A673 (cell line): ENCODE results near the gene DGKA. TPM values are rescaled to one million over a fixed set of nuclear protein-coding genes. Genes with fewer than 3 reads are reported as not detected.

Experiments used
- BruUV-seq: library from RNA; stranded (reverse); fragments of 400-500 nt; replicated peaks from 2 replicates; lab custom pipeline; 2021; lab: Mats Ljungman, UMichigan
- CTCF ChIA-PET: fragments of 300-600 bp; sonication (Branson Sonifier 250); formaldehyde crosslinking; loops from one replicate; lab custom pipeline; 2022; ENCODE audit warnings: antibody characterized with exemption; lab: Charles Lee
- POLR2A ChIA-PET: fragments of 300-600 bp; sonication (Branson Sonifier 250); formaldehyde crosslinking; loops from one replicate; lab custom pipeline; 2022; ENCODE audit warnings: antibody characterized with exemption; ENCODE audit not compliant: low non-redundant PET; lab: Charles Lee
- DNase-seq: peaks from one replicate; pipeline ENCODE4 v3.0.0-alpha.2; 2015; ENCODE audit warnings: low spot score
- H3K27ac ChIP-seq: fragments of 200-600 bp; sonication (generic); 2 replicates; pipeline ENCODE4 v1.5.1; 2016; ENCODE audit warnings: mixed run types, low read depth, mild to moderate bottlenecking, mixed read lengths, antibody characterized with exemption, low read length; ENCODE audit not compliant: poor library complexity, severe bottlenecking
- H3K27me3 ChIP-seq: fragments of 200-600 bp; sonication (generic); replicated peaks from 2 replicates; pipeline ENCODE4 v1.6.1; 2017; ENCODE audit warnings: mixed run types, low read depth, mild to moderate bottlenecking, mixed read lengths, antibody characterized with exemption, low read length; ENCODE audit not compliant: insufficient read depth, poor library complexity
- H3K36me3 ChIP-seq: fragments of 200-600 bp; sonication (generic); 2 replicates; pipeline ENCODE4 v1.6.1; 2016; ENCODE audit warnings: mixed run types, mild to moderate bottlenecking, mixed read lengths, antibody characterized with exemption, low read length; ENCODE audit not compliant: insufficient read depth, poor library complexity, severe bottlenecking
- H3K4me1 ChIP-seq: fragments of 200-600 bp; sonication (generic); 2 replicates; pipeline ENCODE4 v1.6.1; 2017; ENCODE audit warnings: mixed run types, mild to moderate bottlenecking, mixed read lengths, antibody characterized with exemption, low read length; ENCODE audit not compliant: insufficient read depth, poor library complexity, severe bottlenecking
- H3K4me3 ChIP-seq: fragments of 200-600 bp; sonication (generic); 2 replicates; pipeline ENCODE4 v1.5.1; 2016; ENCODE audit warnings: low read depth, mixed run types, mild to moderate bottlenecking, mixed read lengths, low read length; ENCODE audit not compliant: poor library complexity, severe bottlenecking
- H3K9me3 ChIP-seq: fragments of 200-600 bp; sonication (generic); 2 replicates; pipeline ENCODE4 v1.6.1; 2016; ENCODE audit warnings: mixed run types, low read depth, mild to moderate bottlenecking, mixed read lengths, antibody characterized with exemption, low read length; ENCODE audit not compliant: poor library complexity, severe bottlenecking
- CTCF ChIP-seq: fragments of 300-800, 200-600 bp; sonication (generic); conservative IDR thresholded peaks from 2 replicates; pipeline ENCODE4 v1.5.1; 2017; ENCODE audit warnings: low read depth, mild to moderate bottlenecking, antibody characterized with exemption, low read length, moderate library complexity, mixed read lengths
- EZH2 ChIP-seq: fragments of 200-600 bp; sonication (generic); IDR thresholded peaks from 2 replicates; pipeline ENCODE4 v1.6.1; 2017; ENCODE audit warnings: borderline replicate concordance, low read depth, mild to moderate bottlenecking, mixed read lengths, antibody characterized with exemption, low read length; ENCODE audit not compliant: poor library complexity, severe bottlenecking
- intact Hi-C: fragments of 100-400 bp; cut with micrococcal nuclease; formaldehyde crosslinking; loops from one replicate; pipeline ENCODE4 v1.10.0; 2022; ENCODE audit not compliant: unreplicated experiment
- total RNA-seq: library from RNA; stranded (reverse); gene quantifications from 2 replicates; pipeline ENCODE4 v1.2.3, GENCODE V29; 2021

The DGKA gene
- total RNA-seq, 1 experiment from 2014 or later, result 10.1 TPM

- no peaks in the 10 kb centered on the region for H3K9me3 ChIP-seq
- BruUV-seq, result no TSS peak
- no peak for DNase-seq
- H3K4me1 ChIP-seq, result no peaks in the 10 kb centered on the region
- no peaks in the 10 kb centered on the region for H3K36me3 ChIP-seq
- H3K4me3 ChIP-seq, result no peak overlapping the region
- intact Hi-C loops, result no loop called here
- H3K27ac ChIP-seq, result no peak overlapping the region
- TF ChIP-seq CTCF, result no peak
- TF ChIP-seq EZH2, result no peak
- no peaks in the 10 kb centered on the region for H3K27me3 ChIP-seq
- POLR2A ChIA-PET, result no interaction called here
- CTCF ChIA-PET, result no interaction called here
Observed at GRCh38 chr12:55908726-55909512, 22.0 kb upstream of the DGKA start.

- no peak overlapping the region for H3K4me3 ChIP-seq
- no peaks in the 10 kb centered on the region for H3K9me3 ChIP-seq
- no peaks in the 10 kb centered on the region for H3K36me3 ChIP-seq
- intact Hi-C loops, result no loop called here
- no peak for TF ChIP-seq EZH2
- no peak for TF ChIP-seq CTCF
- CTCF ChIA-PET, result no interaction called here
- no peaks in the 10 kb centered on the region for H3K27me3 ChIP-seq
- H3K4me1 ChIP-seq, result no peaks in the 10 kb centered on the region
- no peak overlapping the region for H3K27ac ChIP-seq
- no peak for DNase-seq
- BruUV-seq, result no TSS peak
- POLR2A ChIA-PET, result no interaction called here
Observed at GRCh38 chr12:55909513-55909884, 21.5 kb upstream of the DGKA start.

GRCh38 chr12:55912908-55913307 lies 18.1 kb upstream of the DGKA start:
- CTCF ChIA-PET, result no interaction called here
- no TSS peak for BruUV-seq
- TF ChIP-seq CTCF (no peak), EZH2 (no peak)

More at GRCh38 chr12:55912908-55913307, 18.1 kb upstream of the DGKA start:
- no peak for DNase-seq
- H3K9me3 ChIP-seq, result no peaks in the 10 kb centered on the region
- POLR2A ChIA-PET, result interaction anchor here (0.6 kb wide), 1 partner anchor 179 kb away, joined by 3 read pairs; no protein-coding TSS in a partner anchor
- H3K27ac ChIP-seq, result no peak overlapping the region
- H3K4me1 ChIP-seq, result peaks cover 6% of the 10 kb centered on the region
- H3K27me3 ChIP-seq, result no peaks in the 10 kb centered on the region
- intact Hi-C loops, result no loop called here
- H3K36me3 ChIP-seq, result no peaks in the 10 kb centered on the region
- no peak overlapping the region for H3K4me3 ChIP-seq
